Forelimb muscle (tissue), 1 donor: ENCODE measurements around the gene LPXN. TPM values are rescaled to one million over a fixed set of nuclear protein-coding genes. Genes with fewer than 3 reads are reported as not detected.
"Not testable (repeated sequence)": the region's sequence is repeated elsewhere in the genome, so short reads cannot be mapped to it uniquely, and the experiment has no call there.

Source experiments
- DNase-seq: peaks from one replicate; pipeline ENCODE4 v3.0.0-alpha.2; 2013; ENCODE audit warnings: low read depth
- polyA plus RNA-seq: library from polyadenylated mRNA; unstranded; fragments of 120-200 nt; gene quantifications from one replicate; pipeline ENCODE4 v1.2.1, GENCODE V29; 2013; ENCODE audit not compliant: insufficient read length

Gene LPXN
- polyA plus RNA-seq, 1 donor = 3.8 TPM

DNA sequence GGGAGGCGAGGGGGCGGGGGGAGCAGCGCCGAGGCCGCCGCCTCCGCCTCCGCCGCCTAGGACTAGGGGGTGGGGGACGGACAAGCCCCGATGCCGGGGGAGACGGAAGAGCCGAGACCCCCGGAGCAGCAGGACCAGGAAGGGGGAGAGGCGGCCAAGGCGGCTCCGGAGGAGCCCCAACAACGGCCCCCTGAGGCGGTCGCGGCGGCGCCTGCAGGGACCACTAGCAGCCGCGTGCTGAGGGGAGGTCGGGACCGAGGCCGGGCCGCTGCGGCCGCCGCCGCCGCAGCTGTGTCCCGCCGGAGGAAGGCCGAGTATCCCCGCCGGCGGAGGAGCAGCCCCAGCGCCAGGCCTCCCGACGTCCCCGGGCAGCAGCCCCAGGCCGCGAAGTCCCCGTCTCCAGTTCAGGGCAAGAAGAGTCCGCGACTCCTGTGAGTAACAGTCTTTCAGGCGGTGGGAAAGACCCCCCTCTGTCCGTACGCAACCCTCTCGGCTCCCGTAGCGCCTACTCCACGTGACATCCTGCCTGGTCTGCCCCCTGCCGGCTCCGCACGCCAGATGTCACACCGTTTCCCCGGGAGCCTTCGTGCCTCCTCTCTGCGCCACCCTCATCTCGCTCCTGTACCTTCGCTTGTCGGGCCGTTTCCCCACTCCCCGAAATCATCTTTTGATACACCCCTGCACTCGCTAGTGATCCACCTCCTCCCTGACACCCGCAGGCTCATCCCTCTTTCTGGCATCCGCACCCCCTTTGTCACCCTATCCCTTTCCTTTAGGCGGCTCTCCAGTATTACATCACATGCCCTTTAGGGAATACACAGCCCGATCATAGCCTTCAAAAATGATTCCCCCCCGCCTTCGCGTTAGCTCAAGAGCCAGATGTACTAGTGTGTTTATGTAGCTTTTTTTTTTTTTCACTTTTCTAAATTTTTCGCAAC, 3.8 kb upstream of the LPXN start:
- peak; percentile 81 for DNase-seq

- DNase-seq = peak; percentile 95
Observed at GRCh38 chr11:58578635-58579191, 3.1 kb upstream of the LPXN start, which contains the start of gene ZFP91. Gene ZFP91 (plus strand): TSS chr11:58579063. CDS start chr11:58579282, 219 bp downstream.

DNA sequence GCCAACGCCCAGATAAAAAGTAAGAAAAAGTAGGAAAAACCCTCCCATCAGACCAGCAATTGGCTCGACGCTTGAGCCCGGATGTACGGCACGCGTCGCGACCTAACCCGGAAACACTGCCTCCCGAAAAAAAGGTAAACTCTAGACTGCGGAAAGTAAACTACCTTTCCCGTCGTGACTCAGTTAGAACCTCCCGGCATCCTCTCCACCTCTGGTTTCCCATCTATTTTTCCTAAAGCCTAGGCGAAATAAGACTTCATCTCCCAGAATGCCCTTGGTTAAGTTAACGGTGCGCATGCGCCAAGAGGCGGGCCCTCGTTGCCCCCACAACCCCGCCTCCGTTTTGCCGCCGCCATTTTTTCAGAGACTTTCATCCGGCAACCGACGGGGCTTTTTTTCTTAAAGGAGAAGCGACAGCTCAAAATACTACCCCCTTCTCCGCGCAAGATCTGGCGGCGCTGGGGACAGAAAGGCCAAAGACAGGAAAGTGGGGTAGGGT, 2.5 kb upstream of the LPXN start:
- DNase-seq = peak; percentile 97

- no peak for DNase-seq
Observed at GRCh38 chr11:58577555-58578135, 2.0 kb upstream of the LPXN start.

DNA sequence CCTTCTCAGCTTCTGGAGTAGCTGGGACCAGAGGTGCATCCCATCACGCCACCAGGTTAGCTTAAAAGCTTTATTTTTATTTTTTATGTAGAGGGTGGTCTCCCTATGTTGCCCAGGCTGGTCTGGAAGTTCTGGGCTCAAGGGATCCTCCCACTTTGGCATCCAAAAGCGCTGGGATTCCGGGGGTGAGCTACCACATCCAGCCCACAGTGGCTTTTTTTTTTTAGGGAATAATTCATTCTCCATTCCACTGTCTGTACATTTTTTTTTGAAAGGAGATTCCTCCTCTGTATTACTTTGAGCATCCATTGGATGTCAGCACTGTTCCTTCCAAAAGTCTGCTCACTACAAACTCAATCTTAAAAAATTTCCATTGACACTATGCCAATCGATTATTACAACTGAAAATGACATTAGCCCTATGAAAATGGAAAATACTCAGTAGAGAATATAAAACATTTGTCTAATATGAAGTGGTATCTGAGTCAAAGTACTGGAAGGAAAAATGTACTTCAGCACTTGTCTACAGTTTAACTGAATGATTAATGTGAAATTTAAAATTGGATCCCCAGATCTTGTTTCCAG, 1.3 kb upstream of the LPXN start:
- DNase-seq = no peak

- no peak for DNase-seq
Observed at GRCh38 chr11:58574881-58575280, 775 bp downstream of the LPXN start.

- DNase-seq = no peak
Observed at GRCh38 chr11:58573451-58574104, 2.1 kb downstream of the LPXN start.

DNA sequence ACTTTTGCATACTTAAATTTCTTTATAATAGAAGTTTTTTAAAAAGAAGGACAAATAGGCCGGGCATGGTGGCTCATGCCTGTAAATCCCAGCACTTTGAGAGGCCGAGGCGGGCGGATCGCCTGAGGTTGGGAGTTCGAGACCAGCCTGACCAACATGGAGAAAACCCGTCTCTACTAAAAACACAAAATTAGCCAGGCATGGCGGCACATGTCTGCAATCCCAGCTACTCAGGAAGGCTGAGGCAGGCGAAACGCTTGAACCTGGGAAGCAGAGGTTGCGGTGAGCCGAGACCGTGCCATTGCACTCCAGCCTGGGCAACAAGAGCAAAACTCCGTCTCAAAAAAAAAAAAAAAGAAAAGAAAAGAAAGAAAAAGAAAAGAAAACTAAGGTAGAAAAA, 2.8 kb downstream of the LPXN start:
- DNase-seq = not testable (repeated sequence)

- no peak for DNase-seq
Observed at GRCh38 chr11:58567889-58568512, 7.7 kb downstream of the LPXN start.

GRCh38 chr11:58564231-58564630, 11.4 kb downstream of the LPXN start:
- DNase-seq = no peak

DNA sequence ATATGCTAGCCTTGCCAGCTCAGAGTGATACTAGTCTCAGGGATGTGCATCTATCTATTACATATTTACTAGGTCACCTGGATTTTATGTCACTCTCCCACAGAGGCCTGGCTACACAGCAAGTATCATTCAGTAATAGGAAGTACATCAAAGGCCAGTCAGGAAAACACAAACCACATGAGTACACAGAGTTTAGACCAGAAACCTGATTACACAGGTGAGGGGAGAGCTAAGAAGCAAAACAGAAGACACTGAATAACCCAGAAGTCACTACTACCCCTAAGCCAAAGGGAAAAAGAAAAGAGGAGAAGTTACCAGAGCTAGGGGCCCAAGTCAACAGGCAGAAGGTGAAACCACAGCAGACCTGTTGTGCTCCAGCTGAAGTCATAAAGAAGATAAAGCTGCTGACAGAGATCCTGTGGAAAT, 13.3 kb downstream of the LPXN start:
- DNase-seq = no peak

- no peak for DNase-seq
Observed at GRCh38 chr11:58561394-58562098, 14.1 kb downstream of the LPXN start.

- DNase-seq = no peak
Observed at GRCh38 chr11:58560842-58561241, 14.8 kb downstream of the LPXN start.

GRCh38 chr11:58549644-58550043, 26.0 kb downstream of the LPXN start:
- no peak for DNase-seq

DNA sequence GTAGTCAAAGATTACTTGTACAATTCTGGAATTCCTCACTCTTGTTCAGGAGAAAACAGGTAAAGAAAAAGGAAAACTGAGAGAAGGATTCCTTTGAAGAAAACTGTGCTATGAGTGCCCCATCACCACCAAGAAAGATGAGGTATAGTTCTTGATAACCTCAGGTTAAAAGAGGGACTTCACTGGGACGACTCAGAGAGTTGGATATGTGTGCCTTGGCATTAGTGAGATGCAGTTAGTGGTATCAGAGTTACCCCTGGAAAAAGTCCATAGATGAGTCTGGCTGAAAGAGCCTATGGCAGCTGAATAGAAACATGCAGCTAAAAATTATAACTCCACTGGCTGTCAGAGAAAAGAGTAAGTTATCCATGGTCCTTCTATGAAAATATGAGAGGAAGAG, 28.8 kb downstream of the LPXN start:
- no peak for DNase-seq

DNA sequence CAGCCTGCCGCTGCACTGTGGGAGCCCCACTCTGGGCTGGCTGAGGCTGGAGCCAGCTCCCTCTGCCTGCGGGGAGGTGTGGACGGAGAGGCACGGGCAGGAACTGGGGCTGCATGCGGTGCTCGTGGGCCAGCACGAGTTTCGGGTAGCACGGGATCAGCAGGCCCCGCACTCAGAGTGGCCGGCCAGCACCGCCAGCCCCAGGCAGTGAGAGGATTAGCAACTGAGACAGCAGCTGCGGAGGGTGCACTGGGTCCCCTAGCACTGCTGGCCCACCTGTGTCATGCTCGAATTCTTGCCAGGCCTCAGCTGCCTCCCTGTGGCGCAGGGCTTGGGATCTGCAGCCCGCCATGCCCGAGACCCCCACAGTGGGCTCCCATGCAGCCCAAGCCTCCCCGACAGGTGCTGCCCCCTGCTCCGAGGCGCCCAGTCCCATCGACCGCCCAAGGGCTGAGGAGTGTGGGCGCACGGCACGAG, 43.8 kb downstream of the LPXN start:
- no peak for DNase-seq

DNA sequence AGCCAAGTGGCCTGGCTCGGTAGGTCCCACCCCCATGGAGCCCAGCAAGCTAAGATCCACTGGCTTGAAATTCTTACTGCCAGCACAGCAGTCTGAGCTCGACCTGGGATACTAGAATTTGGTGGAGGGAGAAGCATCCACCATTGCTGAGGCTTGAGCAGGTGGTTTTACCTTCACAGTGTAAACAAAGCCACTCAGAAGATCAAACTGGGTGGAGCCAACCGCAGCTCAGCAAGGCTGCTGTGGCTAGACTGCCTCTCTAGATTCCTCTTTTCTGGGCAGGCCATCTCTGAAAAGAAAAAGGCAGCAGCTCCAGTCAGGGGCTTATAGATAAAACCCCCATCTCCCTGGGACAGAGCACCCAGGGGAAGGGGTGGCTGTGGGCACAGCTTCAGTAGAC, 45.4 kb downstream of the LPXN start:
- no peak for DNase-seq

DNA sequence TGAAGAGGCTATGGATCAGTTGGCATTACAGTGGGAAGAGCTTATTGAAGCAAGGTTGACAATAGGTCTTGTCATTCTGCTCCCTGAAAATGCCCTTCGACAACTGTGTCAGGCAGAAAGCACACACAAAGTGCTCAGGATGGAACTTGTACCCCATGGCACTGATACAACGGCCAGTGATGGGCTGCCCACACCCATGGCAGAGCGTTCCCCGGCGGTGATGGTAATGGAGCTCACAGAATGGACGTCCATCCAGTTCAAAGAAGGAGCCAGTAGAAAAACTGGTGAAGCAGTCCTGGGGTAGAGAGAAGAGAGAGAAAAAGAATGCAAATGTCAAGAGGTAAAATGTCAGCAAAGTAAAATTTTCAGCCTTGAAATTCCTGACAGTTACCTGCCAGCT, 48.2 kb downstream of the LPXN start:
- no peak for DNase-seq

GRCh38 chr11:58526721-58527120, 48.9 kb downstream of the LPXN start:
- DNase-seq = no peak

- no peak for DNase-seq
Observed at GRCh38 chr11:58525037-58525614, 50.5 kb downstream of the LPXN start.
